ENCODE results near the gene ZC3H7A. TPM values are rescaled to one million over a fixed set of nuclear protein-coding genes. Genes with fewer than 3 reads are reported as not detected.

ZC3H7A gene
- total RNA-seq, 2 experiments from 2014 or later = 65.1 to 75.5 TPM

DNA sequence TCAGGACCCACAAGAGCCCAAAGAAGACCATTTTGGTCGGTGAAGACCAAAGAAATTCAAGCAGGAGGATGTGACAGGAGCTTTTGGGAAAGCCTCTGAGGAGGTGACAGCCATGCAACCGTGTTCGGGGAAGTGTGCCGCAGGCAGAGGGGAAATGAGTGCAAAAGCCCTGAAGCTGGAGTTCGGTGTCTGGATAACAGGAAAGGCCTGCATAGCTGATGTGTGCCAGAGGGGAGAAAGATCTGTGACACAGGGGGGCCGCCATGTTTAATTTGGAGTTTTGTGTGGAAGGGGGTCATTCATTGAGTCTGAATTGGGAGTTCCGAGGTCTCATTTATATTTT is 870 bp upstream of the ZC3H7A start:
- CTCF ChIA-PET = interaction anchor here (0.9 to 4.9 kb wide), 22 partner anchors 9 to 402 kb away, joined by 3 to 99 read pairs (median 5); partner anchors contain the start of genes RSL1D1 and TXNDC11
- peaks cover 59% of the 10 kb centered on the region for H3K4me1 Mint-ChIP-seq (ENCODE audit: low read depth)
- POLR2A ChIA-PET = interaction anchor here (0.6 to 4.4 kb wide), 13 partner anchors 11 to 542 kb away, joined by 3 to 50 read pairs (median 4); partner anchors contain the start of genes RSL1D1, SOCS1 and TXNDC11
- peaks cover 23% of the 10 kb centered on the region for H3K36me3 Mint-ChIP-seq
- no peaks in the 10 kb centered on the region for H3K27me3 Mint-ChIP-seq
- H3K27ac Mint-ChIP-seq = peak overlapping the region; percentile 86
- DNase-seq = no peak
- H3K9me3 Mint-ChIP-seq = no peaks in the 10 kb centered on the region
- intact Hi-C loops (cut with micrococcal nuclease) = loop anchor here (1.0 to 5.0 kb wide), 6 partner anchors 15 to 831 kb away; partner anchors contain the start of genes LITAF, RSL1D1 and TXNDC11
- H3K4me3 Mint-ChIP-seq = peak overlapping the region; percentile 87

- Mint-ChIP-seq H3K27me3 (no peaks in the 10 kb centered on the region), H3K4me3 (peak overlapping the region; percentile 85), H3K27ac (peak overlapping the region; percentile 91), H3K36me3 (peaks cover 26% of the 10 kb centered on the region), H3K9me3 (no peaks in the 10 kb centered on the region), H3K4me1 (ENCODE audit: low read depth) (peaks cover 73% of the 10 kb centered on the region)
- peak; percentile 43 for DNase-seq
- ChIA-PET CTCF (interaction anchor here (0.6 to 4.9 kb wide), 28 partner anchors 8 to 1038 kb away, joined by 3 to 99 read pairs (median 5); partner anchors contain the start of genes LITAF, RSL1D1 and TXNDC11), POLR2A (interaction anchor here (1.0 to 4.4 kb wide), 7 partner anchors 10 to 118 kb away, joined by 3 to 50 read pairs (median 4); partner anchors contain the start of gene TXNDC11)
- intact Hi-C loops (cut with micrococcal nuclease) = loop anchor here (1.0 to 5.0 kb wide), 6 partner anchors 13 to 829 kb away; partner anchors contain the start of genes LITAF, RSL1D1 and TXNDC11
These were observed 562 bp downstream of the ZC3H7A start for GRCh38 chr16:11796227-11797165.

- ChIA-PET POLR2A (interaction anchor here (3.9 to 4.4 kb wide), 3 partner anchors 9 to 53 kb away, joined by 23 to 50 read pairs (median 34); partner anchors contain the start of gene TXNDC11), CTCF (interaction anchor here (0.8 to 4.9 kb wide), 8 partner anchors 13 to 264 kb away, joined by 3 to 99 read pairs (median 4); partner anchors contain the start of genes LITAF and TXNDC11)
- H3K27ac Mint-ChIP-seq = peak overlapping the region; percentile 91
- H3K9me3 Mint-ChIP-seq = no peaks in the 10 kb centered on the region
- DNase-seq = no peak
- H3K4me1 Mint-ChIP-seq (ENCODE audit: low read depth) = peaks cover 78% of the 10 kb centered on the region
- peak overlapping the region; percentile 85 for H3K4me3 Mint-ChIP-seq
- no peaks in the 10 kb centered on the region for H3K27me3 Mint-ChIP-seq
- peaks cover 26% of the 10 kb centered on the region for H3K36me3 Mint-ChIP-seq
- intact Hi-C loops (cut with micrococcal nuclease) = loop anchor here (5.0 kb wide), 3 partner anchors 116 to 829 kb away; partner anchors contain the start of gene LITAF
These were observed 1.2 kb downstream of the ZC3H7A start for GRCh38 chr16:11795887-11796226.

GRCh38 chr16:11794996-11795886 is 1.8 kb downstream of the ZC3H7A start:
- intact Hi-C loops (cut with micrococcal nuclease) = loop anchor here (5.0 kb wide), 3 partner anchors 117 to 828 kb away; partner anchors contain the start of gene LITAF
- CTCF ChIA-PET = interaction anchor here (0.8 to 4.9 kb wide), 3 partner anchors 12 to 57 kb away, joined by 3 to 99 read pairs (median 4); partner anchors contain the start of gene TXNDC11
- POLR2A ChIA-PET = interaction anchor here (3.9 to 4.4 kb wide), 3 partner anchors 8 to 53 kb away, joined by 23 to 50 read pairs (median 34); partner anchors contain the start of gene TXNDC11
- H3K4me1 Mint-ChIP-seq (ENCODE audit: low read depth) = peaks cover 76% of the 10 kb centered on the region
- H3K9me3 Mint-ChIP-seq = no peaks in the 10 kb centered on the region
- peak overlapping the region; percentile 85 for H3K4me3 Mint-ChIP-seq
- no peaks in the 10 kb centered on the region for H3K27me3 Mint-ChIP-seq
- peaks cover 27% of the 10 kb centered on the region for H3K36me3 Mint-ChIP-seq
- no peak for DNase-seq
- peak overlapping the region; percentile 91 for H3K27ac Mint-ChIP-seq

GRCh38 chr16:11794447-11794846 is 2.6 kb downstream of the ZC3H7A start:
- H3K4me1 Mint-ChIP-seq (ENCODE audit: low read depth) = peaks cover 72% of the 10 kb centered on the region
- DNase-seq = no peak
- H3K4me3 Mint-ChIP-seq = peak overlapping the region; percentile 85
- H3K27me3 Mint-ChIP-seq = no peaks in the 10 kb centered on the region
- H3K9me3 Mint-ChIP-seq = no peaks in the 10 kb centered on the region
- POLR2A ChIA-PET = interaction anchor here (1.2 to 3.9 kb wide), 2 partner anchors 8 to 36 kb away, joined by 3 to 23 read pairs; no protein-coding TSS in a partner anchor
- intact Hi-C loops (cut with micrococcal nuclease) = no loop called here
- CTCF ChIA-PET = interaction anchor here (0.6 to 4.9 kb wide), 3 partner anchors 12 to 131 kb away, joined by 3 to 99 read pairs (median 3); partner anchors contain the start of gene TXNDC11
- H3K36me3 Mint-ChIP-seq = peaks cover 30% of the 10 kb centered on the region
- peak overlapping the region; percentile 91 for H3K27ac Mint-ChIP-seq

DNA sequence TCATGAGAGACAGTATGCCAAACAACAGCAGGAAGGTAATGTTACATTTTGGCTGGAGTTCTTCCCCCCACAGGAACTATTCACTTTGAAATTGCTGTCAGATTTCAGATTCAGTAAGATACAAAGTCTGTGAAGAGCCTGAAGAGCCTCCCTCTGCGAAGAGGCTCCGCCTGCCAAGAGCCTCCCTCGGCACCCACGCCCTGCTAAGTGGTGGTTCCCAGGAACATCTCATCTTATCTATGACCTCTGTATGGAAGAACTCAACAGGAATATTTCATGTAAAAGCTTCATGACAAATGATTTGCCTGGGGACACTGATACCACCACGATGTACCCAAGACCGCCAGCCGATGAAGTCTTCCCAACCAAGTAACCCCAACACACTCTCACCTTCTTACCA is 3.2 kb downstream of the ZC3H7A start:
- Mint-ChIP-seq H3K4me1 (ENCODE audit: low read depth) (peaks cover 71% of the 10 kb centered on the region), H3K27me3 (no peaks in the 10 kb centered on the region), H3K27ac (peak overlapping the region; percentile 91), H3K9me3 (no peaks in the 10 kb centered on the region), H3K36me3 (peaks cover 30% of the 10 kb centered on the region), H3K4me3 (peak overlapping the region; percentile 85)
- intact Hi-C loops (cut with micrococcal nuclease) = loop anchor here (1.0 kb wide), 1 partner anchor 11 kb away; no protein-coding TSS in a partner anchor
- CTCF ChIA-PET = interaction anchor here (0.6 to 1.1 kb wide), 3 partner anchors 10 to 130 kb away, joined by 3 to 4 read pairs (median 3); no protein-coding TSS in a partner anchor
- POLR2A ChIA-PET = interaction anchor here (1.0 to 1.2 kb wide), 2 partner anchors 11 to 36 kb away, joined by 3 read pairs; no protein-coding TSS in a partner anchor
- peak; percentile 36 for DNase-seq

- H3K27me3 Mint-ChIP-seq = no peaks in the 10 kb centered on the region
- peak overlapping the region; percentile 91 for H3K27ac Mint-ChIP-seq
- POLR2A ChIA-PET = interaction anchor here (1.0 to 2.1 kb wide), 5 partner anchors 10 to 94 kb away, joined by 3 to 6 read pairs (median 4); partner anchors contain the start of gene TXNDC11
- H3K36me3 Mint-ChIP-seq = peaks cover 30% of the 10 kb centered on the region
- DNase-seq = peak; percentile 31
- no peaks in the 10 kb centered on the region for H3K9me3 Mint-ChIP-seq
- CTCF ChIA-PET = interaction anchor here (0.6 to 1.1 kb wide), 3 partner anchors 9 to 211 kb away, joined by 3 to 4 read pairs (median 3); no protein-coding TSS in a partner anchor
- H3K4me3 Mint-ChIP-seq = peak overlapping the region; percentile 20
- peaks cover 73% of the 10 kb centered on the region for H3K4me1 Mint-ChIP-seq (ENCODE audit: low read depth)
- intact Hi-C loops (cut with micrococcal nuclease) = loop anchor here (1.0 kb wide), 1 partner anchor 9 kb away; no protein-coding TSS in a partner anchor
These were observed 4.4 kb downstream of the ZC3H7A start for GRCh38 chr16:11792410-11793241.

- Mint-ChIP-seq H3K4me1 (ENCODE audit: low read depth) (peaks cover 86% of the 10 kb centered on the region), H3K36me3 (peaks cover 30% of the 10 kb centered on the region), H3K27me3 (no peaks in the 10 kb centered on the region), H3K9me3 (no peaks in the 10 kb centered on the region), H3K4me3 (no peak overlapping the region), H3K27ac (peak overlapping the region; percentile 71)
- intact Hi-C loops (cut with micrococcal nuclease) = no loop called here
- CTCF ChIA-PET = interaction anchor here (0.6 kb wide), 2 partner anchors 64 to 916 kb away, joined by 3 to 4 read pairs; no protein-coding TSS in a partner anchor
- peak; percentile 12 for DNase-seq
- POLR2A ChIA-PET = interaction anchor here (1.1 to 2.1 kb wide), 5 partner anchors 8 to 114 kb away, joined by 3 to 6 read pairs (median 4); partner anchors contain the start of gene TXNDC11
These were observed 5.8 kb downstream of the ZC3H7A start for GRCh38 chr16:11791144-11791828.

- peaks cover 80% of the 10 kb centered on the region for H3K4me1 Mint-ChIP-seq (ENCODE audit: low read depth)
- POLR2A ChIA-PET = no interaction called here
- no peaks in the 10 kb centered on the region for H3K27me3 Mint-ChIP-seq
- intact Hi-C loops (cut with micrococcal nuclease) = no loop called here
- no peaks in the 10 kb centered on the region for H3K9me3 Mint-ChIP-seq
- H3K27ac Mint-ChIP-seq = peak overlapping the region; percentile 74
- H3K36me3 Mint-ChIP-seq = peaks cover 13% of the 10 kb centered on the region
- CTCF ChIA-PET = interaction anchor here (1.9 kb wide), 1 partner anchor 9 kb away, joined by 8 read pairs; the partner anchor contains the start of gene ZC3H7A
- H3K4me3 Mint-ChIP-seq = no peak overlapping the region
- DNase-seq = peak; percentile 34
These were observed 8.1 kb downstream of the ZC3H7A start for GRCh38 chr16:11788914-11789313.

Measured in activated CD4-positive, alpha-beta memory T cell treated with anti-CD3 and anti-CD28 coated beads for 36 hours (primary cell).